Renal cortex interstitium (tissue), 11 donors: Measurements from ENCODE around the gene TIMM44. TPM values are rescaled to one million over a fixed set of nuclear protein-coding genes. Genes with fewer than 3 reads are reported as not detected.
"Not testable (repeated sequence)": the region's sequence is repeated elsewhere in the genome, so short reads cannot be mapped to it uniquely, and the experiment has no call there.

Experiments
- DNase-seq, 11 donors: peaks; one replicate each; pipeline ENCODE4 v3.0.0-alpha.2; 2013; ENCODE audit warnings: low read depth in 9 of 11, low spot score in 4 of 11; ENCODE audit errors: extremely low read depth in 1 of 11
- polyA plus RNA-seq, 3 donors: library from polyadenylated mRNA; unstranded; fragments of 120-200 nt; gene quantifications; one replicate each; pipeline ENCODE4 v1.2.1, GENCODE V29; 2013; ENCODE audit not compliant: insufficient read length in 3 of 3

Gene TIMM44
- polyA plus RNA-seq, 3 donors, result 39.4 to 59.3 (median 59.1) TPM

- DNase-seq, result no peak
These were observed 22.0 kb downstream of the TIMM44 start for GRCh38 chr19:7921302-7921966.

DNA sequence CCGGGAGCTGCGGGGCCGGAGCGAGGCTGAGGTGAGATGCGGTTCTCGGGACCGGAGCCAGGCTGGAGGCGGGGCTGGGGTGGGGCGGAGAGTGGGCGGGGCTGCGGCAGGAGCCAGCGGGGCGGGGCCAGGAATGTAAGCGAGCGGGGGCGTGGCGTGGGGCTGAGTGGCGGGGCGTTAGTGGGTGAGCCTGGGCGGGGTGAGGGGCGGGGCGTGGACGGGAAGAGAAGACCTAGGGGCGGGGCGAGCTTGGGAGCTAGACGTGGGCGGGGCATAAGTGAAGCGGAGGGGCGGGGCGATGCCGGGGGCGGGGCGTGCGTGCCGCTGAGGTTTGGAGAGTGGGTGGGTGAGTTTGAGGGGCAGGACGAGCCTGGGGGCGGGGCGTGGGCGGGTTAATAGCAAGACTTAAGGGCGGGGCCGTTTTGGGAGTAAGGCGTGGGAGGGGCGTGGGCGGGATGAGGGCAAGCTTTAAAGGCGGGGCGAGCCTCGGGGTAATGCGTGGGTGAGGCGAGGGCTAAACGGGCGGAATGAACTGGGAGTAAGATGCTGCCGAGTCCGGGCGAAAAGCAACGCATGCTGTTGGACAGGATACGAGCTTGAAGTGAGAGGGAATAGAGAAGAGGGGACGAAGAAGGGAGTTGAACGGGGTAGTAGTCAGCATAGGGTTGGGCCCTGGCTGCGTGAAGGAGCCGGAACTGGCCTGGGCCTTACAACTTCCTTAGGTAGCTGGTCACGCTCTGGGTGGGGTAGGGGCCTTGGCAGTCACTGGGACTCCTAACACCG, 22.8 kb downstream of the TIMM44 start:
- peak; percentile 74 to 96 (median 92) for DNase-seq

GRCh38 chr19:7919610-7920518, 23.6 kb downstream of the TIMM44 start, which contains the start of gene SNAPC2:
SNAPC2 (plus strand) TSS chr19:7920338; CDS start chr19:7920367, 29 bp downstream.
- DNase-seq, result peak; percentile 77 to 93 (median 90)

- no peak for DNase-seq
These were observed 24.6 kb downstream of the TIMM44 start for GRCh38 chr19:7918615-7919421.

DNA sequence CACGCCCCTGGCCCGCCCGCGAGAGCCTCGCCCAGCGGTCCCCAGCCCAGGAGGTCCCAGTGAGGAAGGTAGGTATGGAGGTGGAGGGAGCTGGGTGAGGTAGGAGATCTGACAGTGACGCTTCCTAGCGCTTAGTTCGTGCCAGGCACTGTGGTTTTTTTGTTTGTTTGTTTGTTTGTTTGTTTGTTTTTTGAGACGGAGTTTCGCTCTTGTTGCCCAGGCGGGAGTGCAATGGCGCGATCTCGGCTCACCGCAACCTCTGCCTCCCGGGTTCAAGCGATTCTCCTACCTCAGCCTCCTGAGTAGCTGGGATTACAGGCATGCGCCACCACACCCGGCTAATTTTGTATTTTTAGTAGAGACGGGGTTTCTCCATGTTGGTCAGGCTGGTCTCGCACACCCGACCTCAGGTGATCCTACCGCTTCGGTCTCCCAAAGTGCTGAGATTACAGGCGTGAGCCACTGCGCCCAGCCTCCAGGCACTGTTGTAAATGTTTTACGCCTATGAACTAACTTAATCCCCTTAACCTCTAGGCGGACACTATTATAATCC, 25.3 kb downstream of the TIMM44 start:
- DNase-seq, result not testable (repeated sequence)

DNA sequence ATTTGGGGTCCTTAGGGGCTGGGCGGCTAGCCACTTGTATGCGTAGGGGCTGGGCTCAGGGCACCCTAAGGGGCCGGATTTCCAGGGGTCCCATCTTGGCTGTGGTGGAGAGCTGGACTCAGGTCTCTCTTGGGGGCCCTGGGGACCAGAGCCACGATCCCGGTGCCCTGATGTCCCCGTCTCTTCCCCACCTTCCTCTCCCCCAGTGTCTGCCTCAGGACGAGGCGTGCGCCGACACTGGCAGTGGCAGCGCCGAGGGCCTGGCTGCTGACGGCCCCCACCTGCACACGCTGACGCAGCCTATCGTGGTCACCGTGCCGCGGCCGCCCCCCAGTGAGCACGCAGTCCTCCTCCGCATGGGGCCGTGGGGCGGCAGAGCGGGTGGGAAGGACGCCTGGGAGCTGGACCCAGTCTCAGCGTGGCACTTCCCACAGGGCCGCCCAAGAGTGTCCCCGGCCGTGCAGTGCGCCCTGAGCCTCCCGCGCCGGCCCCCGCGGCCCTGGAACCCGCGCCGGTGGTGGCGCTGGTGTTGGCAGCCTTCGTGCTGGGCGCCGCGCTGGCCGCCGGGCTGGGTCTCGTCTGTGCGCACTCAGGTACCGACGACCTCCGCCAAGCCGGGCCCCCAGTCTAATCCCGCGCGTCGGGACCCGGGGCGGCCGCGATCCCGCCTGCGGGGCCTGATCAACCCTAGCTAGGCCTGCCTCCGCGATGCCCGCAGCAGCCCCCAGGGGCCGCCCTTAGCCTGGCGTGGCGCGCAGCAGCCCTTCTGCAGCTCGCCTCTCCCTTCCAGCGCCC, 26.0 kb downstream of the TIMM44 start:
- no peak for DNase-seq

DNA sequence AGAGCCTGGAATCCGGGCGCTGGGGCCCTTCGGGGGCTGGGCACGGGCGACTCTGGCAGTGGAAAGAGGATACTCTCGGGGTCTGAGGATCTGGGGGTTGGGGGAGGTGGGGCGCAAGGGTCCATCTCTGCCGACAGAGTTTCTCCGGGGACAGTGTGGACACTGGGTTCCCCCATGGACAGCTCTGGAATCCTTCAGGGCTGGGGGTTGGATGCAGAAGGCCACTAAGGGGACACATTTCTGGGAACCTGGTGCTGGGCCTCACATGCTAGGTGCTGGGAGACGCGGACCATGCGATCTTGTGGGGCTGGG, 26.6 kb downstream of the TIMM44 start:
- no peak for DNase-seq

DNA sequence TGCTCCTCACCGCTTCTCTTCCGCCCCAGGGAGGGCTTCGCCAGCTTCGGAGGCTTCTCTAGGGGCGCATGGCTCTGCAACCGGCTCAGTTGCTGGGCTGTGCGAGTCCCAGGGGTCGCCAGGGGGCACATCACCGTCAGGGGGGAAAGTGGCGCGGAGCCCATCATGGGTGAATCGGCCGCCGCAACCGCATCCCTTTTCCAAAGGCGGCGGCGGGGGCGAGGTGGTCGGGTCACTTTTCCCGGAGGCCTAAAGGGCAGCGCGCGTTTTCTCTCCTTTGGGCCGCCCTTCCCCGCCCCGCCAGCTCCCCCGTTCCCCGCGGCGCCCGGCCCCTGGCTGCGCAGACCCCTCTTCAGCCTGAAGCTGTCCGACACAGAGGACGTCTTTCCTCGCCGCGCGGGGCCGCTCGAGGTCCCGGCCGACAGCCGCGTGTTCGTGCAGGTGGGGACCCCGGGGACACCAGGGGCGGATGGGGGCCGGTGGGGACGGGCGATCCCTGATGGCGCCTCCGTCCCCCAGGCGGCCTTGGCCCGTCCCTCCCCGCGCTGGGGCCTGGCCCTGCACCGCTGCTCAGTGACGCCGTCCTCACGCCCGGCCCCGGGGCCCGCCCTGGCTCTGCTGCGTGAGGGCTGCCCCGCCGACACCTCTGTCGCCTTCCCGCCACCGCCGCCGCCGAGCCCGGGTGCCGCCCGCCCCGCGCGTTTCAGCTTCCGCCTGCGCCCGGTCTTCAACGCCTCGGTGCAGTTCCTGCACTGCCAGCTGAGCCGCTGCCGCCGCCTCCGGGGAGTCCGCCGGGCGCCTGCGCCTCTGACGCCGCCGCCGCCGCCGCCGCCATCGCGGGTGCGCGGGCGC, 27.1 kb downstream of the TIMM44 start:
- DNase-seq, result no peak

DNA sequence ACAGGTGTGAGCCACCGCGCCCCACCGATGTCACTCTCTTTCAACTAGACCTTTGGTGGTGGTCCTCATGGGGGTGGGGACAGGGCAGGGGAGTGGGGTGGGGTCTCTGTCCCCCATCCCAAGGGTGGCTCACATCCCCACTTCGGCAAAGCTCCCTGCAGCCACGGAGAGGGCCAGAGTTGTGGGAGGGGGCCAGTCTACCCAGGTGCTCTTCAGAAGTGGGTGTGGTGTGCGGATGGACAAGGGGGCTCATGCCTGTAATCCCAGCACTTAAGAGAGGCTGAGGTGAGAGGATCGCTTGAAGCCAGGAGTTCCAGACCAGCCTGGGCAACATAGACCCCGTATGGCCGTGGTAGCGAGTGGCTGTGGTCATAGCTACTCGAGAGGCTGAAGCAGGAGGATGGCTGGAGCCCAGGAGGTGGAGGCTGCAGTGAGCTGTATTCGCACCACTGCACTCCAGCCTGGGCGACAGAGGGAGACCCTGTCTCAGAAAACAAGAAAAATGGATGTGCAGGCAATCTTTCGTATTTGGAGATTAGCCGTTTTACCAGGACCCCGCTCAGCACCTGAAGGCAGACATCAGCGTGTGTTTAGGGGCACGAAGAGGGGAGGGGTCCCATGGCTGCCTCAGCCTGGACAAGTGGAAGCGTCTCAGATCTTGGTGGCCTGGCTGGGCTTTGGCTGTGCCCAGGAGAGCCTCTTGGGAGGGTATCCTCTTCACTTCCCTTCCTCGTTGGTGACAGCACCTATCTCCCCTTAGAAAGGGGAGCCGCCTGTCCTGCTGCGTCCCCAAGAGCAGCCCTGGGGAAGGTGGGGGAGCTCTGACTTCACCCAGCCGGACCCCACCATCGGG, 28.0 kb downstream of the TIMM44 start:
- DNase-seq, result no peak

DNA sequence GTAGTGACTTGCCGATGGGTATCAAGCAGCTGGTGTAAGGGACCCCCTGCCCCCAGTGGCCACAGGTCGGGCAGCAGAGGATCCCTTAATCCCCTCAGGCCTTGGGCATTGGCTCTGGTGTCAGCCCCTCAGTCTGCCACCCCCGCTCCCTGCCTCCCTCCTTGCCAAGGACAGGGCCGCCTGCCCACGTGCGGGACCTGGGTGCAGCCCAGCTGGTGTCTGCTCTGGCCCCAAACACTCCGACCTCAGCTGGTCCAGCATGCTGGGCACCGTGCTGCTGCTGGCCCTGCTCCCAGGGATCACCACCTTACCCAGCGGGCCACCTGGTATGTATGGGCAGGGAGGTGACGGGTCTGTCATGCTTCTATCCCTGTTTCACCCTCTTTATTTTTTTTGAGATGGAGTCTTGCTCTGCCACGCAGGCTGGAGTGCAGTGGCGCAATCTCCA, 28.8 kb downstream of the TIMM44 start, which contains the start of gene TGFBR3L:
Gene TGFBR3L, plus strand, starts transcription at position 233 of the 448 bp plus-strand sequence.
- DNase-seq, result no peak

GRCh38 chr19:7914099-7914498, 29.4 kb downstream of the TIMM44 start:
- no peak for DNase-seq

DNA sequence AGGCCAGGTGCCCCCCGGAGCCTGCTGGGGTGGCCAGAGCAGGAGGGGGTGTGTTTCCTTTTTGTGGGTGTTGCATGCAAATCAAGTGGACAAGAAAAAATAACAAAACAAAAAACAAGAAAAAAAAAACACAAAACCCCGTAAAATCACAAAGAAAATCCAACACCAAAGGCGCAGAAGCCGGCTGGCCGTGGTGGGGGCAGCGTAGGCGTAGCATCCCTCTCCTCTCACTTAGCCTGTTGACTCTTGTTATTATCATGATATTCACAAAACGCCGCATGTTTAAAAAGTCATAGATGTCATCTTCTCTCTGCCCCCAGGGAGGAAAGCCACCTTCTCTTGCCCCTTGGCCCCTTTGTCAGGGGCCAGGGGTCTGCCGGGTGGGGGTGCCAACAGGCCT, 29.8 kb downstream of the TIMM44 start:
- DNase-seq, result no peak

- no peak for DNase-seq
These were observed 30.5 kb downstream of the TIMM44 start for GRCh38 chr19:7912697-7913564.

DNA sequence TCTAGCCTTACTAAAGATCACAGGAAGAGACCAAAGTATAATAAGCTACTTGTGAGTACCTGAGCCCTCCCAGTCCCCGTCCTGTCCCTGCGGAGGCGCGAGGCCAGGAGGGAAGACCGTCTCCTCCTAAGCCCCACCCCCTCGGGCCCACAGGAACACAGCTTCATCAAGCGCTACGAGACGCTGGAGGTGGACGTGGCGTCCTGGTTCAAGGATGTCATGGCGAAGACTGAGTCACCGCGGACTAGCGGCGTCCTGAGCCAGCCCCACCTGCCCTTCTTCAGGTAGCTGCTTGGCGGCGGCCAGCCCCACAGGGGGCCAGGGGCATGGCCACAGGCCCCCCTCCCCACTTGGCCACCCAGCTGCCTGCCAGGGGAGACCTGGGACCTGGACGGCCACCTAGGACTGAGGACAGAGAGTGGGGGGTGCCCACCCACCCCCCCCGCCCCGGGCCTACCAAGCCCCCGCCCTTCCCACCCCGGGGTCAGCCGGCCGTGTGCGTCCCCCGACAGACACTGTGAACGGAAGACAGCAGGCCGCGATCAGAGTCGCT, 31.2 kb downstream of the TIMM44 start:
- DNase-seq, result no peak
